H1 (cell line): Measurements from ENCODE around the gene DRC3.

Experiments
- BCL11A ChIP-seq, 2 experiments: IDR thresholded peaks; one replicate each; pipeline ENCODE4 v1.6.1; 2011; ENCODE audit warnings: low read depth in 2 of 2, low read length in 2 of 2, mild to moderate bottlenecking in 2 of 2
- CHD1 ChIP-seq: IDR thresholded peaks from 2 replicates; pipeline ENCODE4 v1.6.1; 2012; ENCODE audit warnings: low read depth, low read length, improper control_type of control experiment
- JUN ChIP-seq: IDR thresholded peaks from 2 replicates; pipeline ENCODE4 v1.6.1; 2011; ENCODE audit warnings: low read depth, mild to moderate bottlenecking, improper control_type of control experiment, low read length
- MAFK ChIP-seq: IDR thresholded peaks from 2 replicates; pipeline ENCODE4 v1.6.1; 2012; ENCODE audit warnings: low read depth, mild to moderate bottlenecking, improper control_type of control experiment, low read length
- POLR2A ChIP-seq, 2 experiments: IDR thresholded peaks; 1 replicate in 1 of 2; 2 replicates in 1 of 2; pipeline ENCODE4 v1.6.1; 2011; ENCODE audit warnings: low read depth in 2 of 2, low read length in 2 of 2, mild to moderate bottlenecking in 2 of 2; ENCODE audit errors: control extremely low read depth in 1 of 2
- RXRA ChIP-seq: IDR thresholded peaks from 2 replicates; pipeline ENCODE4 v1.6.1; 2011; ENCODE audit warnings: low read depth, mild to moderate bottlenecking, low read length, moderate library complexity; ENCODE audit not compliant: insufficient read depth
- TF ChIP-seq, protein P1 (sequence below): IDR thresholded peaks from 2 replicates; pipeline ENCODE4 v1.6.1; 2012; ENCODE audit warnings: inconsistent platforms

DNA sequence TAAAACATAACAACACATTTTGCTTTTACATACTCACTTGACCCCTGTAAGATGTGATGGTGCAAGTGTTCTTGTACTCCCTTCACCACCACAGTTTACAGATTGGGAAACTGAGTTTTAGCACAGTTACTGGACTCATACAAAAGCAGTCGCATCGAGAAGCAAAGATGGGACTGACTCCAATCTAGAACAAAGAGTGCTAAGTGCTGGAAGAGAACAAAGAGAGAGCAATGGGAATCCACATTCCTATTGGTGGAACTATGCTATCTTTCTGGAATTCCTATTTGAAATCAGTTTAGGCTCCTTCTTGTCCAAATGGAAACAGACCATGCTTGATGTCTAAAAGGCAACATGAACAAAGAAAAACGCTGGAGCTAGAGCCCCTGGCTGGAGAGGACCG lies 9.6 kb upstream of the DRC3 start:
- no peak for TF ChIP-seq MAFK
- TF ChIP-seq, protein P1, sequence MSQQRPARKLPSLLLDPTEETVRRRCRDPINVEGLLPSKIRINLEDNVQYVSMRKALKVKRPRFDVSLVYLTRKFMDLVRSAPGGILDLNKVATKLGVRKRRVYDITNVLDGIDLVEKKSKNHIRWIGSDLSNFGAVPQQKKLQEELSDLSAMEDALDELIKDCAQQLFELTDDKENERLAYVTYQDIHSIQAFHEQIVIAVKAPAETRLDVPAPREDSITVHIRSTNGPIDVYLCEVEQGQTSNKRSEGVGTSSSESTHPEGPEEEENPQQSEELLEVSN, result no peak
- TF ChIP-seq JUN, result no peak
- no peak for TF ChIP-seq POLR2A (IDR thresholded peaks at IDR 0.05; ENCODE audit: control extremely low read depth in 1 of 2, low read depth in 2 of 2, low read length in 2 of 2)
- TF ChIP-seq RXRA, result no peak
- TF ChIP-seq BCL11A (IDR thresholded peaks at IDR 0.05; ENCODE audit: low read depth in 2 of 2, low read length in 2 of 2), result no peak
- no peak for TF ChIP-seq CHD1
